GM21381 (cell line): ENCODE results near the gene SPRY1.

Source experiments
- ATAC-seq: cut with Tn5 transposase; IDR thresholded peaks from one replicate; pipeline ENCODE4 v1.9.1; 2021; ENCODE audit warnings: mild to moderate bottlenecking, moderate library complexity; ENCODE audit not compliant: unreplicated experiment

The SPRY1 gene

DNA sequence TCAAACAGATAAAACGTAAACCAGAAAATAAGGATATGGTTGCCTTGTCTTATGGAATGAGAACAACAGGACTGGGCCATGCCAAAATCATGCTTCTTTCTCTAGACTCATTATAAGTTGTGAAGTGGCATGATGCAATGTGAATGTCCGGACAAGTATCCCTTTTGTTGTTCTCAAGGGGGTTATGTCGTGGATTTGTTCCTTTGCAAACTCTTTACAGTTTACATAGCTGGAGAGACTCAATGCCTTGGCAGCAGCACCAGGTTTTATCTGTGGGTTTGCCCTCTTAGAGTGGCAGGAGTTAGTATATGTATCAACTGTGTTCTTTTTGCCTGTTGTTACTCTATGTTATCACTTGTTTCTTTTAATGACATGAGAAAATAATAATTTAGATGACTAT is 41.4 kb downstream of the SPRY1 start:
- ATAC-seq = no peak

DNA sequence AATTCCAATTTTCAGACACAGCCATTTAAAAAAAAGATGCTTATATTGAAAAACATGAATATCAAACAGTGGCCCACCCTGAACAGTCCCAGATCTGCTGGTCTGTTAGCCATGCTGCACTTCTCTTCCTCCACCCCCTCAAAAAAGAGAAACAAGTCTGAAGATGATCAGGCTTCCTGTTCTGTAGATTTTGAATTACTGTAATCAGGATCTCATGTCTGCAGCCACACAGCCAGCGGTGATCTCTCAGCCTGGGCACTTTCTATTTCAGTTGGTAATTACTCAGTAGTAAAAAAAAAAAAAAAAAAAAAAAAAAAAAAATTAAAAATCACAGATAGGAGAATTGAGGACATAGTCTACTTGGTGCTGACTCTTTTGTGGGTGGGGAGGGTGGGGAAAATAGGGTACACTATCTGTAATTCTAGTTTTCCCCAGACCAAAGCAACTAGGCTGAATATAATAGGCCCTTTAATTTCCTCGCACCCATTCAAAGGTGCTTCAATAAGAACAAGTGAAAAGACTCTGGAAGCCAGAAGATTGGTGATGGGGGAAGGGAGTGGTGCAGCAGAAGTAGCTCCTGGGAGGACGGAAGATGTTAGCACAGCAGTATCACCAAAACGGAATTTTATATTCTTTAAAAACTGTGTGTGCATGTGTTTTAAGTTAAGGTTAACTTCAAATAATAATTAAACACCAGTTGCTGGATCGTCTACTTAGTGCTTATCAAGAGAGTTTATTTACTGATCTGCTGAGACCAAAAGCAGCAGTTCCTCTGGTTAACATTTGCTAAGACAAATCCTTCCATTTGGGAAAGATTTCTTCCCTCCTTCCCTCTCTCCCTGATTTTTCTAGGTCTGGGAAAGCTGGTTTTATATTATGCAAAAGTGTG is 47.0 kb downstream of the SPRY1 start:
- ATAC-seq = peak; percentile 67

DNA sequence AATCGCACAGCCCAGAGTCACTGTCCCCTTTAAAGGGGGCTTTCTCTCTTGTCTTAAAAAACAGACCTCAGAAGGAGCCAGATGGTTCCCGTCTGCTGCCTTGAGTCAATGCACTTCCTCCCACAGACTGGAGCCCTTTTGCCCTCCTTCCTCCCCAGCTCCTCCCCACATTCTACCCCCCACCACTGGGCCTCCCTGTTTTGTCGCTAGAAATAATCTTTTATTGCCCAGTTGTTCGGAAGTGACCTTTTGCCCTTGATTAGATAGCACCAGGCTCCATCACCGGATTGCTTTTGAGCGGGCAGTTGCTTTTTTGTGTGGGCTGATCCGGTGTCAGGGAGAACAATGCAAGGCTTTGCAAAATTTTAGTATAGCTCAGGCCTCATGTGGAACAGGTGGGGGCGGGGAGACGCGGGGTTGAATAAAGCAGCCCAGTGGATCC is 47.7 kb downstream of the SPRY1 start:
- peak; percentile 79 for ATAC-seq

DNA sequence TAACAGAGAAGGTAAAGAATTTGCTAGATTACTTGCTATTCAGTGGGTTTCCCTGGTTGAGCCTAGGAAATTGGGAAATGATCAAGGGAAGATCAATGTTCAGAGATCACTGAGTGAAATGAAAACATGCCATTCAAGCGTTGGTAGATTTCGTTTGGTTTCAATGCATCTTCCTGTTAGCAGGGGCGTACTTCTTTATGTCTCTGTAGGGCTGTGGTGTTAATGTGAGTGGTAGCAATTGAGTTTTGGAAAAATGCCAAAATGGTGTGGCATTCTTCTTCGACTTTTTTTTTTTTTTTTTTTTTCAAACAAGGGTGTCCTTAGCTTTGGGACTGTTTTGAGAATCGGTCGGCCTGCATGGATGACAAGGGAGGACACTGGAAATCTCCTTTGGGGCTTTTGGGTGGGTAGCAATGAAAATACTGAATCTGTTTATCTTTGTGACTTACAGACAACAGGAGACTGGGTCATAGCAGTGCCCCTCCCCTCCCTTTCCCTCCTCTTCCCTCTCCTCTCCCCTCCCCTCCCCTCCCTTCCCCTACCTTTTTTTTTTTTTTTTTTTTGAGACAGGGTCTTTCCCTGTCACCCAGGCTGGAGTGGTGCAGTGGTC is 50.4 kb downstream of the SPRY1 start:
- ATAC-seq = no peak

DNA sequence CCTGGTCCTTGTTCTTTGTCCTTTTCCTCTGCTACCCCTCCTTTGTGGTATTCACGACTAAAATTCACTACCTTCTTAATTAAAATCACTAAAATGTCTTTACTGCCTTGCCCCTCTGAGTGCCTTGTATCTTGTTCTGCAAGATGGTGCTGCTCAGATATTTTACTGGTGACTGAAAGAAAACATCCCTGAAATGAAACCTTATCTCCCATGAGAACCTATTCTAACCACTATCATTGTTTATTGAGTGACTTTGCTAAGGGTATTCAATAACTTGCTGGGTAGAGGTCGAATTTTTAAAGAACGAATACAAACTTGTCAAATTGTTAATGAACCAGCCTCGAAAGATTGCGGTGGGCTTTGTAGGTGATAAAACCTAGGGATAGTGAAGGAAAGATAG is 52.8 kb downstream of the SPRY1 start:
- ATAC-seq = peak; percentile 5

DNA sequence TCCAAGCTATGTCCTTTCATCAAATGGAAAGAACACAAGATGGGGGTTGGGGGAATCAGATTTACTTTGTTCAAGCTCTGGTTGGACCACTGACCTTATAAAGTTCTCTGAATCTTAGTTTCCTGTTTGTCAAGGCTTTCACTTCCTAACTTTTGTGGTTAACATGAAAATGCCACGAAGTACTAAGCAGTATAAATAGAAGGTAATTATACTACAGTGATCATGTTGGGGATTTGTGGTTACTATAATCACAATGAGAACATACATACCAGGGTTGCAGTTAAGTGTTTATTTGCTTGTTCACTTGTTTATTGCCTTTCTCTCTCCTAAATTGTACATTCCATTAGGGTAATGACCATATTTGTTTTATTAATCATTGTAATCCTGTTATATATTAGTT is 53.2 kb downstream of the SPRY1 start:
- peak; percentile 91 for ATAC-seq

DNA sequence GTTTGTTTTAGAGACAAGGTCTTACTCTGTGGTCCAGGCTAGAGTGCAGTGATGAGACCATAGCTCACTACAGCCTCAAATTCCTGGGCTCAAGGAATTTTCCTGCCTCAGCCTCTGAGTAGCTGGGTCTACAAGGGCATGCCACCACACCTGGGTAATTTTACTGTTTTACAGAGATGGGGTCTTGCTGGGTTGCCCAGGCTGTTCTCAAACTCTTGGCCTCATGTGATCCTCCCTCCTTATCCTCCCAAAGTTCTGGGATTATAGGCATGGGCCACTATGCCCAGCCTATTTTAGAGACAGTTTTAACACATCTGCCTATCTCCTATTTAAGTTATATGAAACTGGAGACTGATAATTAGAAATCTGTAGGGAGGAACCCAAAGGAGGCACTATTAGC is 53.8 kb downstream of the SPRY1 start:
- ATAC-seq = no peak

DNA sequence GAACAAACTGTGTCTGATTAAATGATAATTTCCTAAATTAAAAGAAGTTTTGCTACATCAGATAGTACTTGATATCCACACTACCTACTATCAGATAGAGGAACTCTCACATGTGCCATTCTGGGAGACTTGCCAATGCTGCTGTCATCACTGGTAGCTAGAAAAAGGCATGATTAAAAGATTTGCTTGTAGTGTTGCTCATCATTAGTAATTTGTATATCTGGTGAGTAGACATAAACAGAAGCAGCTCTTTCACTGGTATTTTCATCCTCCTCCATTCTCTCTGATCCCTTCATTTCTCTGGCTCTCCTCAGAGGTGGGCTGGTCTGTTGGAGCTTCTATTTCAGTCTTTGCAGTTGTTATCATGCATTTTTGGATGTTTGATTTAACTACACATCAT is 56.0 kb downstream of the SPRY1 start:
- ATAC-seq = no peak

DNA sequence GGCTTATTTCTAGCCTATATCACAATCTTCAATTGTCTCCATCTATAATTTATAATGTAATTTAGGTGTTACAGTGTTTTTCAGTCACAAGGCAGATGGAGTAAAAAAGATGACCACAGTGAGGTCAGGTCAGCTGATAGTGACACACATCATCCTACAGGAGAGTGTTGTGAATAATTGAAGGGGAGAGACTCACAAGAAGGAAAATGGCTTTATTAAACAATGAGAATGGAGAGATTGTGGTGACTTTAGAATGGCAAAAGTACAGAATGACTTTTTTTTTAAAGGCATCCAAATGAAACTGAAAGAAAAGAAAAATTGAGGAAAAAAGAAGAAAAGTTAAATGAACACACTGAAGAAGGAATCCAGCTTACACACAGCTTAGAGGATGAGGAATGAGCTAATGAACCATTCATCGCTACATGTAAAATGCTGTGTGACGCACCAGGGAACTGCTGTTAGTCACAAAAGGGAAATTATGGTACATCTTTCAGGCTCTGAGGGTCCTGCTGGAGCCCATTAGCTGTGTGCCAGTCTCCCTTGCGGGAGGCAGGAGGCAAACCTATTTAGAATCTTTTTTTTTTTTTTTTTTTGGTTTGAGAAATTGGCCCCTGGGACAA is 56.6 kb downstream of the SPRY1 start:
- ATAC-seq = no peak
